Adipose tissue (tissue), 3 donors: ENCODE measurements around the gene KIRREL3. TPM values are rescaled to one million over a fixed set of nuclear protein-coding genes. Genes with fewer than 3 reads are reported as not detected.

Source experiments
- H3K27ac ChIP-seq: one replicate; pipeline ENCODE4 v1.5.1; 2013; ENCODE audit warnings: low read depth, low read length
- WGBS, 3 donors: extraction: QIAGEN DNeasy Blood & Tissue Kit; methylation state at CpG; one replicate each; pipeline ENCODE4 v1.1.7; 2013; 5-methylcytosine and 5-hydroxymethylcytosine counted together
- polyA plus RNA-seq, 3 donors: library from polyadenylated mRNA; stranded (reverse); fragments of 200-250 nt; gene quantifications; one replicate each; pipeline ENCODE4 v1.2.3, GENCODE V29; 2013
- donor health status: healthy with polysubstance abuse.
- donor health status: Bipolar disorder and iron deficiency.
- donor health status: healthy.

KIRREL3 gene
- polyA plus RNA-seq, 3 donors: 0.04 to 0.34 (median 0.13) TPM

GRCh38 chr11:126658306-126659056 is 342.1 kb downstream of the KIRREL3 start:
- WGBS, 3 donors: 73 to 74% (median 73%) methylated on average over 6 of the region's 6 CpGs
- H3K27ac ChIP-seq: no peak overlapping the region

- 8 to 30% (median 27%) methylated on average over 2 of the region's 2 CpGs for WGBS, 3 donors
- H3K27ac ChIP-seq: no peak overlapping the region
These were observed 344.8 kb downstream of the KIRREL3 start for GRCh38 chr11:126655807-126656128.

- H3K27ac ChIP-seq: no peak overlapping the region
- WGBS, 3 donors: 33 to 42% (median 34%) methylated on average over 12 of the region's 12 CpGs
These were observed 345.4 kb downstream of the KIRREL3 start for GRCh38 chr11:126654886-126655806.

GRCh38 chr11:126653040-126653439 is 347.5 kb downstream of the KIRREL3 start:
- 70 to 86% (median 82%) methylated on average over 8 of the region's 8 CpGs for WGBS, 3 donors
- no peak overlapping the region for H3K27ac ChIP-seq

GRCh38 chr11:126647735-126648134 is 352.8 kb downstream of the KIRREL3 start:
- WGBS, 3 donors: 40 to 60% (median 54%) methylated on average over 5 of the region's 5 CpGs
- H3K27ac ChIP-seq: no peak overlapping the region

GRCh38 chr11:126646701-126647557 is 353.6 kb downstream of the KIRREL3 start:
- H3K27ac ChIP-seq: no peak overlapping the region
- 66 to 74% (median 70%) methylated on average over 10 of the region's 10 CpGs for WGBS, 3 donors

GRCh38 chr11:126645186-126645585 is 355.4 kb downstream of the KIRREL3 start:
- no peak overlapping the region for H3K27ac ChIP-seq
- 83 to 91% (median 87%) methylated on average over 7 of the region's 7 CpGs for WGBS, 3 donors

- 63 to 90% (median 89%) methylated on average over 12 of the region's 12 CpGs for WGBS, 3 donors
- H3K27ac ChIP-seq: no peak overlapping the region
These were observed 360.4 kb downstream of the KIRREL3 start for GRCh38 chr11:126640186-126640585.

GRCh38 chr11:126639692-126640091 is 360.9 kb downstream of the KIRREL3 start:
- H3K27ac ChIP-seq: no peak overlapping the region
- WGBS, 3 donors: 90 to 96% (median 93%) methylated on average over 3 of the region's 3 CpGs

GRCh38 chr11:126638648-126639047 is 361.9 kb downstream of the KIRREL3 start:
- whole genome bisulfite sequencing, 3 donors: 44 to 49% (median 48%) methylated on average over 5 of the region's 5 CpGs
- H3K27ac ChIP-seq: no peak overlapping the region

GRCh38 chr11:126637795-126638175 is 362.8 kb downstream of the KIRREL3 start:
- WGBS, 3 donors: 54 to 72% (median 66%) methylated on average over 2 of the region's 2 CpGs
- H3K27ac ChIP-seq: no peak overlapping the region

- WGBS, 3 donors: 57 to 77% (median 62%) methylated on average over 5 of the region's 5 CpGs
- H3K27ac ChIP-seq: no peak overlapping the region
These were observed 363.4 kb downstream of the KIRREL3 start for GRCh38 chr11:126636911-126637794.

GRCh38 chr11:126635511-126635910 is 365.1 kb downstream of the KIRREL3 start:
- H3K27ac ChIP-seq: no peak overlapping the region
- WGBS, 3 donors: 53 to 87% (median 84%) methylated on average over 3 of the region's 3 CpGs

GRCh38 chr11:126634963-126635362 is 365.6 kb downstream of the KIRREL3 start:
- no peak overlapping the region for H3K27ac ChIP-seq
- WGBS, 3 donors: 58 to 68% (median 64%) methylated on average over 2 of the region's 2 CpGs

GRCh38 chr11:126633330-126633729 is 367.2 kb downstream of the KIRREL3 start:
- WGBS, 3 donors: 41 to 52% (median 43%) methylated on average over 3 of the region's 3 CpGs
- no peak overlapping the region for H3K27ac ChIP-seq

- 83 to 86% (median 85%) methylated on average over 10 of the region's 10 CpGs for WGBS, 3 donors
- no peak overlapping the region for H3K27ac ChIP-seq
These were observed 369.4 kb downstream of the KIRREL3 start for GRCh38 chr11:126630893-126631798.

- no peak overlapping the region for H3K27ac ChIP-seq
- 92 to 96% (median 92%) methylated on average over 3 of the region's 3 CpGs for WGBS, 3 donors
These were observed 370.1 kb downstream of the KIRREL3 start for GRCh38 chr11:126630488-126630887.
